Stimulated activated CD8-positive, alpha-beta memory T cell treated with anti-CD3 and anti-CD28 coated beads, Interleukin-15, amount 100 ng/mL, for 48 hours (primary cell): ENCODE data around the gene AGPAT3.
"Not testable (repeated sequence)": the region's sequence is repeated elsewhere in the genome, so short reads cannot be mapped to it uniquely, and the experiment has no call there.

ENCODE experiments used
- DNase-seq, 2 donors: peaks; one replicate each; pipeline ENCODE4 v3.0.0-alpha.2; 2020; ENCODE audit warnings: low read depth in 2 of 2

Gene AGPAT3

DNA sequence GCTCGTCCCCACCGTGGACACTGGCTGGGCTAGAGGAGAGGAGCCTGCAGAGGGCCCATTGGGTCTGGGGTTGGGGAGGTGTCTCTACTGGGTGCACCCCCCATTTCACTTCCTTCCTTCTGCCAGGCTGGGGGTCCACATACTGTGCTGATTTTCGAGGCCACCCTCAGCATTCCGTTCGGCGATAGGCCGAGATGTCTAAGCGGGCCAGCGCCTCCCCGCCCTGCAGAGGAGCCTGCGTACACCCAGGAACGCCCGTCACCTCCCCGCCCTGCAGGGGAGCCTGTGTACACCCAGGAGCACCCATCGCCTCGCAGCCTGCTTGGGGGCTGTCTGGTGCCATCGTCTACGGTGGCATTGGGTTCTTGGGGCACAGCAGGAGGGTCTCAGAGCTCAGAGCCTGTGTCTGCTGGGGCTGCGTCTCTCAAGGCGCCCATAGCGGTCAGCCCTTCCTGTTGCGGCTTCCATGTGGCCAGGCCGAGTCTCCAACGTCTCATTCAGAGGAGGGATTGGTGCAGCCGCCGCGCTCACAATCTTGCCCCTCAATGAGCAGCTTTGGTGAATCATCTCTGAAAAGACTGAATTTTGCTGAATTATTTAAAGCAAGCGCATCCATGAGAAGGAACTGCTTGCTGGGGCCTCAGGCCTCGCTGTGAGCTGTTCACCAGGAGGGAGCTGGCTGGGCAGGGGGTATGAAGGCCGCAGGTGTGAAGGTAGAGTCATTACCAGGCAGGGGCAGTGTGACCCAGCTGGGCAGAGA lies 30.7 kb upstream of the AGPAT3 start:
- no peak for DNase-seq

DNA sequence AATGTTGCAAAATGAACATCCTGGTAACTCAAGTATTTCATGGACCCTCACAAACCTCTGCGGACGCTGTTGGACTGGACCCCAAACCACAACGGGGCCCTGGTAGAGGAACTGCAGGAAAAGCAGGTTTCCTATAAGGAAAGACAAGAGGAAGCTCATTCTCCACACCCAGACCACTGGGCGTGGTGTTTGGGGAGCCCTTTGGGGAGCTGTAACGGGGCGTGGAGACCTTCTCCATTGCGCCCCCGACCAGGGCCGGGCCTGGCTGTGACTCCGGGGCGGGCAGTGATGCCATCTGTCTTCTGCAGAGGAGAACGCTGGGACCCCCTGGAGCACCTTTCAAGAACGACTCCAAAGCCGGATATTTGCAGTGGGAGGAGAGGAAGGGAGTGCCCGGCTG lies 30.0 kb upstream of the AGPAT3 start:
- no peak for DNase-seq

GRCh38 chr21:43835861-43836260 lies 29.2 kb upstream of the AGPAT3 start:
- DNase-seq, result no peak

DNA sequence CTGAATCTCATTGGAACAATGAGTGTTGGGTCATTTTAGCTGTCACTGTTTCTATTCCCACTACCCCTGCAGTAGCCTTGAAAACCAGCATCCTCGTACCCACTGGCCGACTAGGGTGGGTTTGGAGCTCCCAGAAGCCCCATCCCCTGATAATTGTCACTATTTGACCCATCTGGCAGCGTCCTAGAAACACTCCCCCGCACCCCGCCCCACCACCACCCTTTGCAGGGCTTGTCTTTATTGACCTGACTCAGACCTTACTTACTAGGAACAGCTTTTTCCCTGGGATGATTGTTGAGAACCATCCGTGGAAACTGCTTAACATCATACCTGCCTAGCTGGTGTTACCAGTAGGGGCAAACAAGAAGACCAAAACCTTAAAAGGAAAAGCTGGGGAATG lies 28.4 kb upstream of the AGPAT3 start:
- DNase-seq, result no peak

DNA sequence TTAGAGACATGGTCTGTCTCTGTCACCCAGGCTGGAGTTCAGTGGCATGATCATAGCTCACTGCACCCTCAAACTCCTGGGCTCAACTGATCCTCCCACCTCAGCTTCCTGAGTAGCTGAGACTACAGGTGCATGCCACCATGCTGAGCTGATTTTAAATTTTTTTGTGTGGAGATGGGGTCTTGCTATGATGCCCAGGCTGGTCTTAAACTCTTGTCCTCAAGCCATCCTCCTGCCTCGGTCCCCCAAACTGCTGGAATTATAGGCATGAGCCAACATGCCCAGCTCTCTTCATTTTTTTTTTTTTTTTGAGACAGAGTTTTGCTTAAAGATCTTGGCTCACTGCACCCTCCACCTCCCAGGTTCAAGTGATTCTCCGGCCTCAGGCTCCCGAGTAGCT lies 24.8 kb upstream of the AGPAT3 start:
- DNase-seq, result no peak

DNA sequence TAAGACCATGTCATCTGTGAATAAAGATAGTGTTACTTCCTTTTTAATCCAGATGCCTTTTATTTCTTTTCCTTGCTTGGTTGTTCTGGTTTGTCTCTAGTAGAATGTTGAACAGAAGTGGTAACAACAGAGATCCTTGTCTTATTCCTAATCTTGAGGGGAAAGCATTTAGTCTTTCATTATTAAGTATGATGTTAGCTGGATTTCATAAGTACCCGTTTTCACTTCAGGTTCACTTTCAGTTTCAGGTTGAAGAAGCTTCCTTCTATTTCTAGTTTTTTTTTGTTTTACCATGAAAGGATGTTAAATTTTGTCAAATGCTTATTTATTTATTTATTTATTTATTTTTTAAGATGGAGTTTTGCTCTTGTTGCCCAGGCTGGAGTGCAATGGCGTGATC lies 22.3 kb upstream of the AGPAT3 start:
- DNase-seq, result no peak

GRCh38 chr21:43844906-43845305 lies 20.1 kb upstream of the AGPAT3 start:
- not testable (repeated sequence) for DNase-seq

DNA sequence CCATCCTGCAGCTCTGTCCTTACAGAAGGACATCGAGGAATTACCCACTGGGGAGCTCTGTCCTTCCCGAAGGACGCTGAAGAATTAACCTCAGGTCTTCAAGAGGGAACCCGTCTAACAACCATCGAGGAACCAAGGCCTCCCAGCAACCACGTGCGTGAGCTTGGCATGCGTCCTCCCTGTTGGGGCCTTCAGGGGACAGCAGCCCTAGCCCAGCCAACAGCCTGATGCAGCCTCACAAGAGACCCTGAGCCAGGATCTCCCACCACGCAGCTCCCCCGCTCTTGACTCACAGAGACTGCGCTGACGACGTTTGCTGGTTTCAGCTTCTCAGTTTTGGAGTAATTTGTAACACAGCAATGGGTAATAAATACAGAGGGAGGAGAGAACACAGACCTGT lies 19.6 kb upstream of the AGPAT3 start:
- no peak for DNase-seq

GRCh38 chr21:43846430-43846829 lies 18.6 kb upstream of the AGPAT3 start:
- no peak for DNase-seq

GRCh38 chr21:43847301-43847700 lies 17.7 kb upstream of the AGPAT3 start:
- DNase-seq, result no peak

- no peak for DNase-seq
These were observed 16.3 kb upstream of the AGPAT3 start for GRCh38 chr21:43848771-43849170.

GRCh38 chr21:43849532-43850299 lies 15.3 kb upstream of the AGPAT3 start:
- no peak for DNase-seq

GRCh38 chr21:43850728-43851295 lies 14.2 kb upstream of the AGPAT3 start:
- DNase-seq, result no peak

DNA sequence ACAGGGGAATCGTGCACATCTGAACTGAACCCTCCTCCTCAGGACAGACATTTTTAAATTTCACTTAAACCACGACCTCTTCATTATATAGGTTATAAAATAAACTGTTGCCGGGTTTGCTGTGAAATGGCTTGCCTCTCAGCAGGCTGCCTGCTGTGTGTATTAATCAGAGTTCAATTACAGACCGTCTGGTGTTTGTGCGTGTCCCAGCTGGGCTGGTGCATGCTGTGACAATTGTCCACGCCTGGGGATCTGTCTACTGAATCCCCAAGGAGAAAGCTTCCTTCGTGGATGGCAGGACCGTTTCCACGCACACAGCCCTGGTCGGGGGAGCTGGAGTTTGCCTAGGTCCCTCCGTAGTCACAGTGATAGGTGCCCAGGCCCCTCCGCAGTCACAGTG lies 13.4 kb upstream of the AGPAT3 start:
- no peak for DNase-seq

- DNase-seq, result no peak
These were observed 10.9 kb upstream of the AGPAT3 start for GRCh38 chr21:43853851-43854772.

GRCh38 chr21:43854773-43855633 lies 10.0 kb upstream of the AGPAT3 start:
- DNase-seq, result peak; percentile 23 to 46

DNA sequence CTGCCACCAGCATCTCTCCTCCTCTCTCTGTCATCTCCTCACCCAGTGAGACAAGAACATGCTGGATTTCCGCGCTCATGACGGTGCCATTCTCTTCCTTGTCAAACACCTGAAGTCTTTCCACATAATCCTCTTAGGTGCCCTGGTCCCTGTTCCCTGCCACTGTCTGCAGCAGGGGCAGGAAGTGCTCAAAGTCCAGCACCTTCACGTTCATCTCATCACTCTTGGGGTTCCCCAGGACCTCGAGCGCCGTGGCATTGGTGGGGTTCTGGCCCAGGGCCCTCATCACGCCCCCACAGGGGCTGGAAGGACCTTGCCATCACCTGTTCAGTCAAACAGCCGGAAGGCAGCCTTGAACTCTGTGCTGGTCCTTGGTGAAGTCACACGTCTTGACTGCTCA lies 9.1 kb upstream of the AGPAT3 start:
- no peak for DNase-seq

- no peak for DNase-seq
These were observed 6.0 kb upstream of the AGPAT3 start for GRCh38 chr21:43858806-43859648.

- DNase-seq, result no peak
These were observed 5.2 kb upstream of the AGPAT3 start for GRCh38 chr21:43859747-43860214.

DNA sequence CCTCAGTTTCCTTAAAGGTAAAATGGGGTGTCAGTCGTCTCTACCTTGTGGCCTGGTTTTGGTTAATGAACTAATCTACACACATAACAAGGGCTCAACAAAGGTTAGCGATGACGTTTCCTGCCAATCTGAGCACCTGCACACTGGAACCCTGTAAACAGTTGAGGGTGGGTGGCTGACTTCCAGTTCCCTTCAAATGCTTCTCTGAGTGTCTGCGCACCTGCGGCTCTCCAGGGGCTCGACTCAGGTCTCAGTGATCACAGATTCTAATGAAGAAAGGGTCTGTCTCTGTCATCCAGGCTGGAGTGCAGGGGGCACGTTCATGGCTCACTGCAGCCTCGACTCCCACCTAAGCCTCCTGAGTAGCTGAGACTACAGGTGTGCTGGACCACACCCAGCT lies 3.3 kb upstream of the AGPAT3 start:
- no peak for DNase-seq
